HEK293 (cell line): Measurements from ENCODE around the gene SLC38A1.

Source experiments
- CTCF ChIA-PET: fragments of 350-600 bp; formaldehyde crosslinking; extraction: SDS; loops from one replicate; lab custom pipeline; 2021; ENCODE audit warnings: antibody characterized with exemption; lab: Yijun Ruan, JAX
- POLR2A ChIA-PET: fragments of 300-600 bp; formaldehyde crosslinking; extraction: SDS; loops from one replicate; lab custom pipeline; 2020; ENCODE audit warnings: antibody characterized with exemption, inconsistent platforms; lab: Yijun Ruan, JAX
- H3K27ac ChIP-seq: fragments of 200-500 bp; sonication (Bioruptor generic); 2 replicates; pipeline ENCODE4 v1.5.1; 2014; ENCODE audit warnings: low read depth, low read length, control low read depth, inconsistent platforms; ENCODE audit errors: extremely low read depth
- H3K36me3 ChIP-seq, 2 experiments: fragments of 200-500 bp in 1 of 2; sonication (Bioruptor generic) in 1 of 2; 1 replicate in 1 of 2; 2 replicates in 1 of 2; pipeline ENCODE4 v1.5.1; 2014 to 2017; ENCODE audit warnings: inconsistent platforms in 2 of 2, low read length in 2 of 2; ENCODE audit not compliant: control insufficient read depth in 2 of 2, insufficient read depth in 1 of 2
- H3K4me1 ChIP-seq: fragments of 200-500 bp; sonication (Bioruptor generic); 2 replicates; pipeline ENCODE4 v1.5.1; 2014; ENCODE audit warnings: mild to moderate bottlenecking, low read length, inconsistent platforms; ENCODE audit not compliant: control insufficient read depth, insufficient read depth
- H3K4me3 ChIP-seq: 2 replicates; pipeline ENCODE4 v1.5.1; 2011; ENCODE audit warnings: low read depth, mild to moderate bottlenecking, control low read depth, low read length, moderate library complexity
- H3K9me3 ChIP-seq: fragments of 200-500 bp; sonication (Bioruptor generic); 2 replicates; pipeline ENCODE4 v1.5.1; 2014; ENCODE audit warnings: low read depth, low read length, inconsistent platforms; ENCODE audit not compliant: control insufficient read depth, insufficient read depth
- SCRT2 ChIP-seq: fragments of 450-650 bp; formaldehyde crosslinking; IDR thresholded peaks from 2 replicates; pipeline ENCODE4 v1.5.1; 2016; ENCODE audit warnings: missing biosample characterization, missing genetic modification characterization
- TCF7L2 ChIP-seq: IDR thresholded peaks from 2 replicates; pipeline ENCODE4 v1.6.1; 2011; ENCODE audit warnings: low read depth, mild to moderate bottlenecking, inconsistent platforms, low read length, moderate library complexity, borderline replicate concordance
- TRIM28 ChIP-seq: IDR thresholded peaks from 2 replicates; pipeline ENCODE4 v1.6.1; 2011; ENCODE audit warnings: low read length, control low read depth, borderline replicate concordance
- WT1 ChIP-seq: fragments of 450-650 bp; formaldehyde crosslinking; IDR thresholded peaks from 2 replicates; pipeline ENCODE4 v1.5.1; 2016; ENCODE audit warnings: missing biosample characterization, missing genetic modification characterization
- ZBTB10 ChIP-seq: fragments of 450-650 bp; formaldehyde crosslinking; IDR thresholded peaks from 2 replicates; pipeline ENCODE4 v1.5.1; 2016; ENCODE audit warnings: missing biosample characterization, missing genetic modification characterization
- ZBTB7A ChIP-seq: fragments of 450-650 bp; formaldehyde crosslinking; IDR thresholded peaks from 2 replicates; pipeline ENCODE4 v1.5.1; 2016; ENCODE audit warnings: low read depth, missing biosample characterization, missing genetic modification characterization
- ZNF114 ChIP-seq: fragments of 450-650 bp; formaldehyde crosslinking; IDR thresholded peaks from 2 replicates; pipeline ENCODE4 v1.5.0; 2017; ENCODE audit warnings: missing biosample characterization, missing genetic modification characterization
- ZNF121 ChIP-seq: fragments of 450-650 bp; formaldehyde crosslinking; IDR thresholded peaks from 2 replicates; pipeline ENCODE4 v1.5.1; 2016; ENCODE audit warnings: missing biosample characterization, missing genetic modification characterization
- ZNF449 ChIP-seq: fragments of 450-650 bp; formaldehyde crosslinking; IDR thresholded peaks from 2 replicates; pipeline ENCODE4 v1.5.1; 2017; ENCODE audit warnings: missing biosample characterization, mild to moderate bottlenecking, missing genetic modification characterization, moderate library complexity
- ZNF558 ChIP-seq: fragments of 450-650 bp; formaldehyde crosslinking; IDR thresholded peaks from 2 replicates; pipeline ENCODE4 v1.5.1; 2016; ENCODE audit warnings: missing biosample characterization, missing genetic modification characterization
- ZNF571 ChIP-seq: fragments of 450-650 bp; formaldehyde crosslinking; IDR thresholded peaks from 2 replicates; pipeline ENCODE4 v1.5.0; 2017; ENCODE audit warnings: missing biosample characterization, missing genetic modification characterization
- ZNF585B ChIP-seq: fragments of 450-650 bp; formaldehyde crosslinking; IDR thresholded peaks from 2 replicates; pipeline ENCODE4 v1.5.1; 2016; ENCODE audit warnings: missing biosample characterization, missing genetic modification characterization
- ZNF785 ChIP-seq: fragments of 450-650 bp; formaldehyde crosslinking; IDR thresholded peaks from 2 replicates; pipeline ENCODE4 v1.5.1; 2016; ENCODE audit warnings: missing biosample characterization, missing genetic modification characterization

SLC38A1 gene

GRCh38 chr12:46246021-46246700 is 22.7 kb downstream of the SLC38A1 start:
- Histone ChIP-seq H3K4me1 (no peaks in the 10 kb centered on the region), H3K4me3 (no peak overlapping the region), H3K9me3 (no peaks in the 10 kb centered on the region; the same call in 1 of the 2 replicates), H3K36me3 (peaks cover 5 to 10% of the 10 kb centered on the region in 2 experiments), H3K27ac (no peak overlapping the region)
- CTCF ChIA-PET, result interaction anchor here (0.6 kb wide), 1 partner anchor 1223 kb away, joined by 3 read pairs; no protein-coding TSS in a partner anchor
- TF ChIP-seq ZNF449 (no peak), ZBTB10 (tag by site-specific recombination) (no peak)
- POLR2A ChIA-PET, result no interaction called here

- no peaks in the 10 kb centered on the region; the same call in 1 of the 2 replicates for H3K9me3 ChIP-seq
- TF ChIP-seq ZBTB7A (tag by site-specific recombination) (no peak), ZNF585B (tag by site-specific recombination) (no peak), WT1 (no peak), TCF7L2 (no peak), ZNF785 (no peak)
- TF ChIP-seq, all 188 proteins: peak for 0
- POLR2A ChIA-PET, result no interaction called here
- H3K36me3 ChIP-seq, result peaks cover 8 to 13% of the 10 kb centered on the region in 2 experiments
- CTCF ChIA-PET, result no interaction called here
- no peak overlapping the region for H3K4me3 ChIP-seq
- H3K27ac ChIP-seq, result no peak overlapping the region
- no peaks in the 10 kb centered on the region for H3K4me1 ChIP-seq
Measured at GRCh38 chr12:46244997-46245396, 23.8 kb downstream of the SLC38A1 start.

- H3K9me3 ChIP-seq, result no peaks in the 10 kb centered on the region; the same call in 1 of the 2 replicates
- no peaks in the 10 kb centered on the region for H3K4me1 ChIP-seq
- no peak overlapping the region for H3K4me3 ChIP-seq
- ChIA-PET CTCF (no interaction called here), POLR2A (no interaction called here)
- H3K27ac ChIP-seq, result no peak overlapping the region
- TF ChIP-seq ZNF114, result no peak
- TF ChIP-seq TRIM28, result 0 out of 2 replicates have a peak, but pooled peaks have one; percentile 20
- TF ChIP-seq ZNF558, result 0 out of 2 replicates have a peak, but pooled peaks have one; percentile 20
- 0 out of 2 replicates have a peak, but pooled peaks have one; percentile 8 for TF ChIP-seq SCRT2 (tag by site-specific recombination)
- H3K36me3 ChIP-seq, result peaks cover 9 to 16% of the 10 kb centered on the region in 2 experiments
Measured at GRCh38 chr12:46244273-46244915, 24.4 kb downstream of the SLC38A1 start.

GRCh38 chr12:46242569-46242968 is 26.3 kb downstream of the SLC38A1 start:
- POLR2A ChIA-PET, result no interaction called here
- H3K27ac ChIP-seq, result no peak overlapping the region
- CTCF ChIA-PET, result interaction anchor here (1.0 kb wide), 1 partner anchor 9 kb away, joined by 3 read pairs; no protein-coding TSS in a partner anchor
- H3K4me1 ChIP-seq, result no peaks in the 10 kb centered on the region
- no peaks in the 10 kb centered on the region; the same call in 1 of the 2 replicates for H3K9me3 ChIP-seq
- TF ChIP-seq ZNF121 (0 out of 2 replicates have a peak, but pooled peaks have one; percentile 13), ZNF571 (tag by site-specific recombination) (no peak)
- TF ChIP-seq, all 188 proteins: peak for 1
- H3K36me3 ChIP-seq, result peaks cover 12 to 17% of the 10 kb centered on the region in 2 experiments
- no peak overlapping the region for H3K4me3 ChIP-seq
